Ascending aorta (tissue), 2 donors: ENCODE data around the gene UBE2H. TPM values are rescaled to one million over a fixed set of nuclear protein-coding genes. Genes with fewer than 3 reads are reported as not detected.
A peak's percentile ranks its signal among the peaks of the same experiment; 100 is the strongest.

Source experiments
- DNase-seq, 2 donors: peaks; one replicate each; pipeline ENCODE4 v3.0.0-alpha.2; 2019; ENCODE audit warnings: low spot score in 2 of 2
- H3K27ac ChIP-seq, 2 donors: fragments of 200-600 bp; sonication (generic); one replicate each; pipeline ENCODE4 v1.5.1; 2016 to 2017; ENCODE audit warnings: mild to moderate bottlenecking in 1 of 2
- H3K27me3 ChIP-seq: fragments of 200-600 bp; sonication (generic); one replicate; pipeline ENCODE4 v1.5.1; 2017
- H3K36me3 ChIP-seq, 2 donors: fragments of 200-600 bp; sonication (generic); one replicate each; pipeline ENCODE4 v1.5.1; 2016
- H3K4me1 ChIP-seq, 2 donors: fragments of 200-600 bp; sonication (generic); one replicate each; pipeline ENCODE4 v1.5.1; 2016 to 2017; ENCODE audit warnings: mild to moderate bottlenecking in 1 of 2
- H3K4me3 ChIP-seq, 2 donors: fragments of 200-600 bp; sonication (generic); one replicate each; pipeline ENCODE4 v1.5.1; 2016 to 2017; ENCODE audit warnings: mild to moderate bottlenecking in 1 of 2
- H3K9me3 ChIP-seq, 2 donors: fragments of 200-600 bp; sonication (generic); one replicate each; pipeline ENCODE4 v1.5.1; 2016
- intact Hi-C: fragments of 100-400 bp; cut with DNase I; formaldehyde crosslinking; loops from one replicate; pipeline ENCODE4 v1.15.1; 2023
- total RNA-seq: library from RNA; depleted of rRNA; stranded (reverse); fragments of >200 nt; gene quantifications from one replicate; pipeline ENCODE4 v1.1.0, GENCODE V29; 2016
- TF ChIP-seq, protein P1 (sequence below), 3 experiments: fragments of 200-600 bp in 2 of 3; fragments of 450-650 bp in 1 of 3; sonication (generic) in 2 of 3; IDR thresholded peaks; one replicate each; pipeline ENCODE4 v1.5.1; 2016 to 2019; ENCODE audit warnings: antibody characterized with exemption in 3 of 3, mild to moderate bottlenecking in 1 of 3, moderate library complexity in 1 of 3

The UBE2H gene
- total RNA-seq, 1 donor from 2014 or later: 83.9 TPM

GRCh38 chr7:129908181-129908580 is 44.6 kb downstream of the UBE2H start:
- H3K9me3 ChIP-seq: no peaks in the 10 kb centered on the region
- TF ChIP-seq, protein P1, sequence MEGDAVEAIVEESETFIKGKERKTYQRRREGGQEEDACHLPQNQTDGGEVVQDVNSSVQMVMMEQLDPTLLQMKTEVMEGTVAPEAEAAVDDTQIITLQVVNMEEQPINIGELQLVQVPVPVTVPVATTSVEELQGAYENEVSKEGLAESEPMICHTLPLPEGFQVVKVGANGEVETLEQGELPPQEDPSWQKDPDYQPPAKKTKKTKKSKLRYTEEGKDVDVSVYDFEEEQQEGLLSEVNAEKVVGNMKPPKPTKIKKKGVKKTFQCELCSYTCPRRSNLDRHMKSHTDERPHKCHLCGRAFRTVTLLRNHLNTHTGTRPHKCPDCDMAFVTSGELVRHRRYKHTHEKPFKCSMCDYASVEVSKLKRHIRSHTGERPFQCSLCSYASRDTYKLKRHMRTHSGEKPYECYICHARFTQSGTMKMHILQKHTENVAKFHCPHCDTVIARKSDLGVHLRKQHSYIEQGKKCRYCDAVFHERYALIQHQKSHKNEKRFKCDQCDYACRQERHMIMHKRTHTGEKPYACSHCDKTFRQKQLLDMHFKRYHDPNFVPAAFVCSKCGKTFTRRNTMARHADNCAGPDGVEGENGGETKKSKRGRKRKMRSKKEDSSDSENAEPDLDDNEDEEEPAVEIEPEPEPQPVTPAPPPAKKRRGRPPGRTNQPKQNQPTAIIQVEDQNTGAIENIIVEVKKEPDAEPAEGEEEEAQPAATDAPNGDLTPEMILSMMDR (IDR thresholded peaks at IDR 0.05): no peak
- no peak overlapping the region for H3K4me3 ChIP-seq
- peaks cover 3 to 4% of the 10 kb centered on the region in 2 donors for H3K36me3 ChIP-seq
- intact Hi-C loops: no loop called here
- no peak overlapping the region for H3K27ac ChIP-seq
- no peak for DNase-seq
- no peaks in the 10 kb centered on the region for H3K27me3 ChIP-seq
- peaks cover 3 to 25% of the 10 kb centered on the region in 2 donors for H3K4me1 ChIP-seq

- H3K9me3 ChIP-seq: no peaks in the 10 kb centered on the region
- H3K27ac ChIP-seq: no peak overlapping the region
- no peak overlapping the region for H3K4me3 ChIP-seq
- DNase-seq: no peak
- peaks cover 3 to 25% of the 10 kb centered on the region in 2 donors for H3K4me1 ChIP-seq
- TF ChIP-seq, protein P1 (IDR thresholded peaks at IDR 0.05): no peak
- intact Hi-C loops: no loop called here
- no peaks in the 10 kb centered on the region for H3K27me3 ChIP-seq
- peaks cover 3 to 4% of the 10 kb centered on the region in 2 donors for H3K36me3 ChIP-seq
Observed at GRCh38 chr7:129907122-129907736, 45.5 kb downstream of the UBE2H start.

DNA sequence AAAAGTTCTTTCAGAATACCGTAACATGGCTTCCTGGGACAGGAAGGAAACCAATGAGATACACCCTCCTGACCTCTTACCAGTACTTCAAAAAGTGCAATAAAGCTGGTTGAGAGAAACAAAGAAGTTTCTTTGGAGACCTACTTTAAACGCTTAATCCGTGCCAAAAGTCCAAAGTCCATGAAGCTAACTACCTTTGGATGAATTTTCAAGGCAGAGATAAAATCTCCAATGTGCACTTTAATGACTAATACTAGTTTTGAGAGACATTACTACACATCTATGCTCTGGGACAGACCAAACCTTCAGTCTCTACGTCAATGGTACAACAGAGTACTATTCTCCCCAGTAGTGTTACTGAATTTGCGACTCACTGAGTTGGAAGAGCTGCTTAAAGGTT is 46.1 kb downstream of the UBE2H start:
- H3K36me3 ChIP-seq: peaks cover 3 to 6% of the 10 kb centered on the region in 2 donors
- H3K4me3 ChIP-seq: no peak overlapping the region
- intact Hi-C loops: no loop called here
- H3K27me3 ChIP-seq: no peaks in the 10 kb centered on the region
- H3K27ac ChIP-seq: no peak overlapping the region
- H3K4me1 ChIP-seq: peaks cover 3 to 25% of the 10 kb centered on the region in 2 donors
- H3K9me3 ChIP-seq: no peaks in the 10 kb centered on the region
- TF ChIP-seq, protein P1 (IDR thresholded peaks at IDR 0.05): no peak
- no peak for DNase-seq

DNA sequence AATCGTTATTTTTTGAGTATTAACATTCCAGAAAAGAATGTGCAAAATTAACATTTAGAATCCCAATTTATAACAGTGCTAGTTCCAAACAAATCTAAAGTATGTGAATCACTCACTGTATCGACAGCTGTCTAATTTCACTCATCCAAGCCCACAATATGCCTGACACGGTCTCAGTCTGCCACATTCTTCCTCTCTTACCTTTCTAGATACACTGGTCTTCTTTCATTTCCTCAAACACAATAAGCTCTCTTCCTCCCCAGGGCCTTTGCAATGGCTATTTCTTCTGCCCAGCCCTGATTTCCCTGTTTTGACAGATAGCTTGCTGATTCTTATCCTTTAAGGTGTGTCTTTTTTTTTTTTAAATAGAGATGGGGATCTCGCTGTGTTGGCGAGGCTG is 48.8 kb downstream of the UBE2H start:
- DNase-seq: no peak
- Histone ChIP-seq H3K27ac (no peak overlapping the region), H3K36me3 (peaks cover 3 to 11% of the 10 kb centered on the region in 2 donors), H3K9me3 (no peaks in the 10 kb centered on the region), H3K4me3 (no peak overlapping the region), H3K27me3 (no peaks in the 10 kb centered on the region), H3K4me1 (peaks cover 3 to 24% of the 10 kb centered on the region in 2 donors)
- TF ChIP-seq, protein P1 (IDR thresholded peaks at IDR 0.05): no peak
- intact Hi-C loops: no loop called here

- peaks cover 3 to 24% of the 10 kb centered on the region in 2 donors for H3K4me1 ChIP-seq
- H3K4me3 ChIP-seq: no peak overlapping the region
- intact Hi-C loops: no loop called here
Observed at GRCh38 chr7:129902788-129903422, 49.9 kb downstream of the UBE2H start.

More at GRCh38 chr7:129902788-129903422, 49.9 kb downstream of the UBE2H start:
- H3K27ac ChIP-seq: peak overlapping the region in 1 of 2 donors; percentile 20
- H3K9me3 ChIP-seq: no peaks in the 10 kb centered on the region
- TF ChIP-seq, protein P1 (IDR thresholded peaks at IDR 0.05): no peak
- H3K27me3 ChIP-seq: no peaks in the 10 kb centered on the region
- DNase-seq: no peak
- peaks cover 3 to 11% of the 10 kb centered on the region in 2 donors for H3K36me3 ChIP-seq
